HG02884 (cell line): ENCODE measurements around the gene OTC.

Source experiments
- ATAC-seq: cut with Tn5 transposase; IDR thresholded peaks from one replicate; pipeline ENCODE4 v1.9.1; 2021; ENCODE audit warnings: mild to moderate bottlenecking, moderate library complexity; ENCODE audit not compliant: unreplicated experiment

The OTC gene

GRCh38 chrX:38352362-38352761, at the start of gene OTC:
TSS of gene OTC (plus strand) at chrX:38352604. CDS start at chrX:38352697, 93 bp downstream.
- no peak for ATAC-seq

- no peak for ATAC-seq
Observed at GRCh38 chrX:38304010-38304409, 48.4 kb upstream of the OTC start.

- ATAC-seq = no peak
Observed at GRCh38 chrX:38305971-38306370, 46.4 kb upstream of the OTC start.

GRCh38 chrX:38311743-38312142, 40.7 kb upstream of the OTC start:
- ATAC-seq = no peak

GRCh38 chrX:38312436-38312835, 40.0 kb upstream of the OTC start:
- ATAC-seq = no peak

GRCh38 chrX:38313190-38313589, 39.2 kb upstream of the OTC start:
- no peak for ATAC-seq

- ATAC-seq = no peak
Observed at GRCh38 chrX:38315186-38315585, 37.2 kb upstream of the OTC start.

GRCh38 chrX:38318196-38318595, 34.2 kb upstream of the OTC start:
- no peak for ATAC-seq

- ATAC-seq = no peak
Observed at GRCh38 chrX:38318606-38319005, 33.8 kb upstream of the OTC start.

GRCh38 chrX:38320819-38321218, 31.6 kb upstream of the OTC start:
- no peak for ATAC-seq

GRCh38 chrX:38326086-38326485, 26.3 kb upstream of the OTC start:
- no peak for ATAC-seq

- peak; percentile 96 for ATAC-seq
Observed at GRCh38 chrX:38327007-38327774, 25.2 kb upstream of the OTC start, which contains the start of gene RPGR. TSS of gene RPGR (minus strand) at chrX:38327509. CDS start at chrX:38327367, 142 bp downstream.

GRCh38 chrX:38327775-38328081, 24.7 kb upstream of the OTC start:
- ATAC-seq = peak; percentile 1

- peak; percentile 89 for ATAC-seq
Observed at GRCh38 chrX:38332505-38332904, 19.9 kb upstream of the OTC start.

- no peak for ATAC-seq
Observed at GRCh38 chrX:38335382-38335781, 17.0 kb upstream of the OTC start.

GRCh38 chrX:38336538-38337240, 15.7 kb upstream of the OTC start:
- no peak for ATAC-seq

- ATAC-seq = no peak
Observed at GRCh38 chrX:38341442-38341841, 11.0 kb upstream of the OTC start.

GRCh38 chrX:38342853-38343778, 9.3 kb upstream of the OTC start:
- no peak for ATAC-seq

GRCh38 chrX:38346150-38346549, 6.3 kb upstream of the OTC start:
- no peak for ATAC-seq

GRCh38 chrX:38347136-38347535, 5.3 kb upstream of the OTC start:
- peak; percentile 99 for ATAC-seq

GRCh38 chrX:38351346-38351745, 1.1 kb upstream of the OTC start:
- ATAC-seq = no peak
